T-helper 2 cell (primary cell): ENCODE data around the gene MYRIP.
A peak's percentile ranks its signal among the peaks of the same experiment; 100 is the strongest.
"Not testable (repeated sequence)": the region's sequence is repeated elsewhere in the genome, so short reads cannot be mapped to it uniquely, and the experiment has no call there.

ENCODE experiments used
- DNase-seq, 5 experiments: peaks; one replicate each; pipeline versions ENCODE4 v3.0.0 to v3.0.0-alpha.2; 2012 to 2022

MYRIP gene

DNA sequence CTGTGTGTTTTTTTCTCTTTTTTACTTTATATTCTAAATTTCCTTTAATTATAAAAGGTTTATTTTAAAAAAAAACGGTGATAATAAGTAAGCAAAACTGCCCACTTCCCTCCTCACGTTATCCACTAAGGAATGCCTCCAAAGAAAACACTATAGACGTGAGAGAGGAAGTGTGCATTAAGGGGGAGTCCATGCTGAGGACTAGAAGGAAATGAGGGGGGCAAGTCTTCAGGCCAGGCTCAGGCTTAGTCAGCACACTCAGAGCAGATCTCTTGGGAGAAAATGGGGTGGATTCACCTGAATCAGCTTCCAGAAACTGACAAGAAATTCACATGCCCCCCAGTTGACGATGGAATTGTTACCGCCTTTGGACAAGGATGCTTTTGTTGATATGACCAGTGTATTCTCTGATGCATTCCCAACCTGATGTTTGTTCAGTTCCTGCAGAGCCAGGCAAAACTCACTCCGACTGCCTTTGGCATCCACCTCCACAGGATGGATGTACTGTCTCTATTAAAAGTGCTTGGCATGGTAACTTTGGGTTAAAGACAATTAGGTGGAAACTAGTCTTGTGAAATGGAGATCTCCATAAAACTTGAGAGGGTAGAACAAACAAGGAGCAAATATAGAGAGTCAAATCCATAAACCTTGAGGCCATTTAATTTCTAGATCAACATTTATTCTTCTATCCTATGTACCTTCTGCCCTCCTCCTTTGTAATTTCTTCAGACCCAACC, 167.8 kb downstream of the MYRIP start:
- no peak for DNase-seq

DNA sequence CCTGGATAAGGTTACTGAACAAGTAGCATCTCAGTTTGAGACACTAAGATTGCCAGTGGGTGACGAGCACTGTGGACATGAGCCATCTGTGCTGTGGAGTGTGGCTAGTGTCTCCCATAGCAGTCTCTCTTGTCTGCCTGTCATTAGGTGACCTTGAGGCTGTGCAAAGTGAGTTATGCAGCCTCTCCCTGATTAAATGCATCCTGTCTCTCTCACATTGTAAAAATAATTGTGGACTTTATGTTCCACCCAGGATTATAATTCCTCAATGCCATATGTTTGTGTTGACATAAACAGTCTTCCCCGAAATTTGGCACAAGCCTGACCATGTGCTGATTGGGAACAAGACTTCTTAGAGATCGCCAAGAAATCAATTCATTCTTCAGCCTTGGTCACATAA, 168.9 kb downstream of the MYRIP start:
- no peak for DNase-seq

- no peak for DNase-seq
Measured at GRCh38 chr3:39980058-39980457, 170.6 kb downstream of the MYRIP start.

DNA sequence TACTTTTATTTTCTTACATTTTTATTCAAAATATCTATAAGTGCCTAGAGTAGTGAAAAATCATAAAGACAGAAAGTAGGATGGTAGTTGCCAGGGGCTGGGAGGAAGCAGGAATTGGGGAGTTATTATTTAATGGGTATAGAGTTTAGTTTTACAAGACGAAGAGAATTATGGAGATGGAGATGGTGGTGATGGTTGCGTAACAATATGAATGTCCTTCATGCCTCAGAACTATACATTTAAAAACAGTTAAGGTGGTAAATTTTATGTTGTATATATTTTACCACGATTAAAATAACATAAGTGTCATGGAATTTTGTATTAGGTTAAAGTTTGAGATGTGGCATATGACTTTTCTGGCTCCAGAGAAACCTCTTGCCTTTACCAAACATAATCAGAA, 171.4 kb downstream of the MYRIP start:
- no peak for DNase-seq

- no peak for DNase-seq
Measured at GRCh38 chr3:39981547-39982184, 172.3 kb downstream of the MYRIP start.

DNA sequence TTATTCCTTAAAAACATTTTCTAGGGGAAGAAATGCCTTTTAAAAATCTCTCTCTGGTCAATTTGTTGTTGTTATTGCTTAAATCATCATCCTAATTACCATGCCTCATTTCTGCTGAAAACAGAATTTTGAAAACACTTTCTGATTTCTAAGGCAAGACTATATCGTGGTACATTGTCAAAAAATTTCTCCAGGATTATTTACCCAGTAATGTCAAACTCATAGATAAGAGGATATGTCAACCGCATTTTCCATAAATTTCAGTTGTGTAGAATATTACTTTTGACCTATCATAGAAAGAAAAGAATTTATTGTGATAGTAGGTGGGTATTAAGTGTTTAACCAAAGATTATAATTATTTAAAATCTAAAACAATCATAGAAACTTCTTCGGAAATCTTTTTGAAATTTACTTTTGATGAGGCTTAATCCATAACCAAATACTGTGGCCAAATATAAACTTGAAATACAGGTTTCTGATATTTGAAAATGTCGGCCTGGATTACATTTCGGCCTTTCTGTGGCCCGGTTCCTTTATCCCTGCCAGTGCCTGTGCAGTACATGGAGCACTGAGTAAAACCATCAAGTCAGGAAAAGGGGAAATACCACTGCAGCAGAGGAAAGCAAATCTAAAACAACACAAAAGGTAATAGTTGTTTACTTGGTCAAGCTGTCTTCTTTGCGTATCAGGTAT, 173.4 kb downstream of the MYRIP start:
- DNase-seq = no peak

GRCh38 chr3:39989746-39990145, 180.3 kb downstream of the MYRIP start:
- no peak for DNase-seq

- DNase-seq = peak in 1 of 5 experiments; percentile 18
Measured at GRCh38 chr3:39990532-39990931, 181.1 kb downstream of the MYRIP start.

GRCh38 chr3:40008796-40009195, 199.4 kb downstream of the MYRIP start:
- no peak for DNase-seq

- DNase-seq = no peak
Measured at GRCh38 chr3:40009991-40010390, 200.6 kb downstream of the MYRIP start.

DNA sequence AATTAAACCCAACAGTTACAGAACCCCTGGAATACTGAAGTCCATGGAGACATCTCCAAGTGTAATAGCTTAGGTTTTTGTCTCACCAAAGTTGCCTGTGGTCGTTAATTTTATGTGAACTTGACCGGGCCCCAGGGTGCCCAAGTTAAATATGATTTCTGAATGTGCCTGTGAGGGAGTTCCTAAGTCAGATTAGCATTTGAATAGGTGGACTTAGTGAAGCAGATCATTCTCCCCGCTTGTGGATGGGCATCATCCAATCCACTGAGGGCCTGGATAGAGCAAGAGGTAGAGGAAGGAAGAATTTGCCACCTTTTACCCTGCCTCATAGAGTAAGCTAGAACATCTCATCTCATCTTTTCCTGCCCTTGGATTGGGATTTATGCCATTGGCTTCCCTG, 203.0 kb downstream of the MYRIP start:
- no peak for DNase-seq

DNA sequence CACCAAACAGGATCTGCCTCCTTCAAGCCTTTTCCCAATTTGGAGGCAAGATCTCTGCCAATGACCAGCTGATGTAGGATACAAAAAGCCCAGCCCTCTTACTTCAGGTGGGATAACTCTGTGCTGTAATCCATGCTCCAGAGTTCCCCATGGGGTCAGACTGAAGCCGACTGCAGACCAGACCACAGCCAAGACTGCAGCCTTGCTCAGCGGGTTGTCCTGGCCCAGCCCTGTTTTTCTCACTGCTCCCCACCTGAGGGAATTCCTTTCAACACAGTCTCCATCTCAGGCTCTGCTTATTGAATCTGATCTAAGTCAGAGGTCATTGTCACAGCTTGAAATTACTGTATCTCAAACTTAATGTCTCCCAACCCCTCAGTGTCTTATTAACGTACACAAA, 207.0 kb downstream of the MYRIP start:
- no peak for DNase-seq

- DNase-seq = no peak
Measured at GRCh38 chr3:40018369-40018768, 209.0 kb downstream of the MYRIP start.

- no peak for DNase-seq
Measured at GRCh38 chr3:40019376-40019775, 210.0 kb downstream of the MYRIP start.

- no peak for DNase-seq
Measured at GRCh38 chr3:40020689-40021088, 211.3 kb downstream of the MYRIP start.

- no peak for DNase-seq
Measured at GRCh38 chr3:40021338-40021737, 211.9 kb downstream of the MYRIP start.

GRCh38 chr3:40022297-40022827, 213.0 kb downstream of the MYRIP start:
- no peak for DNase-seq

- DNase-seq = no peak
Measured at GRCh38 chr3:40024526-40024925, 215.1 kb downstream of the MYRIP start.

DNA sequence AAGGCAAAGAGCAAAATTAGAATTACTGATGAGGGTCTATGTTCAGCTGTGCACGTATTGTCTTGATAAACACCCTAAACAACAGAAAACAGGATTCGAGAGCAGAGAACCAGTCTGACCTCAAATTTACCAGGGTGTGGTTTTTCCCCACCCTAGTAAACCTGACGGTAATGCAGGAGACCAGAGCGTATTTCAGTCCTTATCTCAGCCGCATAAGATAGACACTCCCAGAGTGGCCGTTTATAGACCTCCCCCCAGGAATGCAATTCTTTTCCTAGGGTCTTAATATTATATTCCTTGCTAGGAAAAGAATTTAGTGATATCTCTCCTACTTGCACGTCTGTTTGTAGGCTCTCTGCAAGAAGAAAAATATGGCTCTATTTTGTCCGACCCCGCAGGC, 216.5 kb downstream of the MYRIP start:
- not testable (repeated sequence) for DNase-seq

DNA sequence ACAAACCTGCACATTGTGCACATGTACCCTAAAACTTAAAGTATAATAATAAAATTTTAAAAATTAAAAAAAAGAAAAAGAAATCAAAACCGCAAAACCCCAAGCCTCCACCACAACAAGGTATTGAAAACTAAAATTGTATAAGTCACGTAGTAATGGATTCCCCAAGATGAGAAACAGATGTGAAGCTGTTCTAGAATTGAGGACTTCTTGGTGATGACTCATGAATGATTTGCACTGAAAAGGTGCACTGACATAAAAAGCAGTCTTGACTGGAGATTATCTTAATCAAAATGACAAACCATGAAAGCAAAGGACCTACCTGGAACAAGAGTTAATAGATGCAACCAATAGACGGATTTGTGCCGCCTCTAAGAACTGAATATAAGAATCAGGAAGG, 225.8 kb downstream of the MYRIP start:
- DNase-seq = no peak

GRCh38 chr3:40037582-40037981, 228.2 kb downstream of the MYRIP start:
- no peak for DNase-seq

- DNase-seq = no peak
Measured at GRCh38 chr3:40042752-40043443, 233.5 kb downstream of the MYRIP start.

- no peak for DNase-seq
Measured at GRCh38 chr3:40043444-40043755, 234.0 kb downstream of the MYRIP start.
